Stimulated activated CD8-positive, alpha-beta memory T cell treated with anti-CD3 and anti-CD28 coated beads, Interleukin-12 subunit alpha, Interleukin-12 subunit beta, amount 100 ng/mL, for 24 hours (primary cell): ENCODE data around the gene PGD.
"Not testable (repeated sequence)": the region's sequence is repeated elsewhere in the genome, so short reads cannot be mapped to it uniquely, and the experiment has no call there.

Experiments
- DNase-seq: peaks from one replicate; pipeline ENCODE4 v3.0.0-alpha.2; 2020; ENCODE audit errors: extremely low read depth

Gene PGD

GRCh38 chr1:10437052-10437451, 38.2 kb downstream of the PGD start:
- no peak for DNase-seq

GRCh38 chr1:10438677-10439163, 39.9 kb downstream of the PGD start:
- no peak for DNase-seq

GRCh38 chr1:10440305-10440704, 41.4 kb downstream of the PGD start:
- no peak for DNase-seq

- no peak for DNase-seq
Observed at GRCh38 chr1:10440794-10441193, 41.9 kb downstream of the PGD start.

- DNase-seq = no peak
Observed at GRCh38 chr1:10444248-10444647, 45.4 kb downstream of the PGD start.

- DNase-seq = no peak
Observed at GRCh38 chr1:10444795-10445397, 46.0 kb downstream of the PGD start.

- no peak for DNase-seq
Observed at GRCh38 chr1:10446790-10447422, 48.0 kb downstream of the PGD start.

GRCh38 chr1:10449751-10450150, 50.9 kb downstream of the PGD start, which contains the start of gene CORT:
Gene CORT, plus strand, starts transcription at chr1:10450031. Its CDS starts 193 bp downstream, at chr1:10450224.
- no peak for DNase-seq

GRCh38 chr1:10450156-10450814, 51.4 kb downstream of the PGD start:
- DNase-seq = no peak

- no peak for DNase-seq
Observed at GRCh38 chr1:10450836-10451235, 52.0 kb downstream of the PGD start.

- no peak for DNase-seq
Observed at GRCh38 chr1:10451287-10451686, 52.4 kb downstream of the PGD start.

- DNase-seq = no peak
Observed at GRCh38 chr1:10456048-10456447, 57.2 kb downstream of the PGD start.

GRCh38 chr1:10456661-10457060, 57.8 kb downstream of the PGD start:
- no peak for DNase-seq

GRCh38 chr1:10457462-10457861, 58.6 kb downstream of the PGD start:
- not testable (repeated sequence) for DNase-seq

- no peak for DNase-seq
Observed at GRCh38 chr1:10457875-10458274, 59.0 kb downstream of the PGD start.

- DNase-seq = no peak
Observed at GRCh38 chr1:10459184-10459583, 60.3 kb downstream of the PGD start.

GRCh38 chr1:10467078-10467477, 68.2 kb downstream of the PGD start:
- no peak for DNase-seq

GRCh38 chr1:10470043-10470442, 71.2 kb downstream of the PGD start:
- DNase-seq = no peak
